HepG2 (cell line): Measurements from ENCODE around the gene GPR107. TPM values are rescaled to one million over a fixed set of nuclear protein-coding genes. Genes with fewer than 3 reads are reported as not detected.

Source experiments
- ATAC-seq: fragments of 200-7000 bp; cut with Tn5 transposase; 3 replicates; pipeline ENCODE4 v1.9.1; 2020; ENCODE audit warnings: mild to moderate bottlenecking, moderate library complexity
- BruUV-seq: library from RNA; stranded (reverse); fragments of 400-500 nt; replicated peaks from 2 replicates; lab custom pipeline; 2021; lab: Mats Ljungman, UMichigan
- CTCF ChIA-PET: fragments of 300-600 bp; formaldehyde crosslinking; extraction: SDS; loops from one replicate; lab custom pipeline; 2021; ENCODE audit warnings: low total read pairs, inconsistent platforms, low intra/inter-chr PET ratio; lab: Yijun Ruan, JAX
- POLR2A ChIA-PET: fragments of 350-600 bp; sonication (Branson Sonifier 250); formaldehyde crosslinking; loops from one replicate; lab custom pipeline; 2020; ENCODE audit warnings: antibody characterized with exemption, inconsistent platforms; lab: Yijun Ruan, JAX
- DNase-seq: peaks from one replicate; pipeline ENCODE4 v3.0.0-alpha.2; 2015; ENCODE audit warnings: low spot score
- FAIRE-seq: peaks from 3 replicates; lab custom pipeline; 2011; peaks lifted over from hg19 to GRCh38; lab: Jason Lieb, UNC
- H2AFZ ChIP-seq: one replicate; pipeline ENCODE4 v1.6.1; 2011; ENCODE audit warnings: low read length, inconsistent platforms
- H3K27ac ChIP-seq: fragments of 300-600 bp; 3 replicates; pipeline ENCODE4 v1.8.0; 2011; ENCODE audit warnings: mixed run types, mild to moderate bottlenecking, mixed read lengths, low read length, inconsistent platforms; ENCODE audit not compliant: insufficient read depth; ENCODE audit errors: extremely low read length
- H3K27me3 ChIP-seq, 2 experiments: fragments of 200-600 bp in 1 of 2; 2 replicates in 1 of 2; 3 replicates in 1 of 2; pipeline versions ENCODE4 v1.6.0 to v1.8.0; 2011; ENCODE audit warnings: low read length in 2 of 2, mild to moderate bottlenecking in 2 of 2, moderate library complexity in 2 of 2, inconsistent platforms in 1 of 2; ENCODE audit not compliant: insufficient read depth in 2 of 2, control insufficient read depth in 1 of 2
- H3K36me3 ChIP-seq, 2 experiments: fragments of 200-600 bp in 1 of 2; replicated peaks in 1 of 2; 2 replicates in 1 of 2; 3 replicates in 1 of 2; pipeline versions ENCODE4 v1.5.1 to v1.8.0; 2011; ENCODE audit warnings: low read length in 2 of 2, inconsistent platforms in 1 of 2; ENCODE audit not compliant: insufficient read depth in 2 of 2, control insufficient read depth in 1 of 2
- H3K4me1 ChIP-seq: 2 replicates; pipeline ENCODE4 v1.5.1; 2012; ENCODE audit warnings: low read length, inconsistent platforms; ENCODE audit not compliant: insufficient read depth
- H3K4me2 ChIP-seq: 2 replicates; pipeline ENCODE4 v1.6.0; 2011; ENCODE audit warnings: low read depth, low read length, inconsistent platforms
- H3K4me3 ChIP-seq, 3 experiments: fragments of 200-600 bp in 1 of 3; sonication (generic), shearing (Covaris generic) in 1 of 3; replicated peaks in 1 of 3; 2 replicates each; pipeline ENCODE4 v1.5.1; 2011 to 2016; ENCODE audit warnings: low read length in 3 of 3, inconsistent platforms in 2 of 3, low read depth in 2 of 3, mild to moderate bottlenecking in 2 of 3, control low read depth in 1 of 3, mixed read lengths in 1 of 3; ENCODE audit not compliant: insufficient read depth in 1 of 3
- H3K79me2 ChIP-seq: one replicate; pipeline ENCODE4 v1.6.1; 2011; ENCODE audit warnings: low read length, inconsistent platforms; ENCODE audit not compliant: insufficient read depth
- H3K9ac ChIP-seq: 2 replicates; pipeline ENCODE4 v1.6.0; 2011; ENCODE audit warnings: mild to moderate bottlenecking, low read depth, low read length, inconsistent platforms; ENCODE audit not compliant: insufficient read depth
- H3K9me3 ChIP-seq: 2 replicates; pipeline ENCODE4 v1.5.1; 2012; ENCODE audit warnings: mild to moderate bottlenecking, low read length
- H4K20me1 ChIP-seq: 2 replicates; pipeline ENCODE4 v1.6.0; 2011; ENCODE audit warnings: inconsistent platforms, mild to moderate bottlenecking, low read length, moderate library complexity; ENCODE audit not compliant: insufficient read depth
- CCAR2 ChIP-seq: fragments of 200-400 bp; formaldehyde crosslinking; optimal IDR thresholded peaks from 2 replicates; pipeline ENCODE3; 2018; ENCODE audit warnings: low read depth, mild to moderate bottlenecking, low read length, moderate library complexity
- MXD4 ChIP-seq: IDR thresholded peaks from 2 replicates; pipeline ENCODE4 v1.6.1; 2016; ENCODE audit warnings: mild to moderate bottlenecking, missing biosample characterization, missing genetic modification reagents
- POLR2AphosphoS5 ChIP-seq: IDR thresholded peaks from 2 replicates; pipeline ENCODE4 v1.6.1; 2012; ENCODE audit warnings: low read depth, low read length
- ZMYM4 ChIP-seq: sonication (generic); formaldehyde crosslinking; IDR thresholded peaks from 2 replicates; pipeline ENCODE4 v1.8.1; 2023; ENCODE audit warnings: mild to moderate bottlenecking, missing genetic modification reagents
- ZNF234 ChIP-seq: sonication (generic); formaldehyde crosslinking; conservative IDR thresholded peaks from 2 replicates; pipeline ENCODE4 v1.5.1; 2020; ENCODE audit warnings: mild to moderate bottlenecking, missing genetic modification reagents
- ZNF337 ChIP-seq: sonication (generic); formaldehyde crosslinking; IDR thresholded peaks from 2 replicates; pipeline ENCODE4 v1.5.1; 2020; ENCODE audit warnings: missing genetic modification reagents, low read depth, mild to moderate bottlenecking, borderline replicate concordance
- ZNF597 ChIP-seq: sonication (generic); formaldehyde crosslinking; IDR thresholded peaks from 2 replicates; pipeline ENCODE4 v1.5.0; 2020; ENCODE audit warnings: missing genetic modification reagents
- WGBS: methylation state at CpG from one replicate; pipeline ENCODE4 v1.1.6; 2017; ENCODE audit warnings: low lambda C conversion rate; 5-methylcytosine and 5-hydroxymethylcytosine counted together
- in situ Hi-C: cut with HindIII; loops from 2 replicates; pipeline ENCODE4 v1.10.0; 2017; ENCODE audit warnings: low pct_unique_long_range_greater_than_20kb; ENCODE audit not compliant: extremely low pct_ligation_motif_present
- intact Hi-C: fragments of 100-400 bp; cut with micrococcal nuclease; formaldehyde crosslinking; loops from one replicate; pipeline ENCODE4 v1.10.0; 2022; ENCODE audit not compliant: unreplicated experiment
- polyA plus RNA-seq, 8 experiments: library from polyadenylated mRNA; depleted of rRNA in 3 of 8; stranded (reverse) in 7 of 8; unstranded in 1 of 8; fragments of >200 nt; fragmentation: Illumina TruSeq in 4 of 8; extraction: Trizol in 4 of 8; gene quantifications; 2 replicates each; pipeline versions ENCODE4 v1.2.1 to v1.2.3, GENCODE V29; 2011 to 2016; ENCODE audit warnings: low read depth in 4 of 8, missing spikeins in 1 of 8, mixed read lengths in 1 of 8; ENCODE audit not compliant: insufficient read depth in 1 of 8
- total RNA-seq, 5 experiments: library from RNA; depleted of rRNA; stranded (reverse); fragments of >200 nt; fragmentation: Illumina TruSeq; extraction: Trizol; gene quantifications; 2 replicates each; pipeline ENCODE4 v1.2.3, GENCODE V29; 2016; ENCODE audit warnings: low read depth in 1 of 5
- TF ChIP-seq, protein P1 (sequence below): sonication (generic); formaldehyde crosslinking; IDR thresholded peaks from 2 replicates; pipeline ENCODE4 v1.5.0; 2020; ENCODE audit warnings: mild to moderate bottlenecking, missing genetic modification reagents, moderate library complexity
- TF ChIP-seq, protein P2 (sequence below): sonication (generic); formaldehyde crosslinking; IDR thresholded peaks from 2 replicates; pipeline ENCODE4 v1.4.0; 2020; ENCODE audit warnings: missing genetic modification reagents, borderline replicate concordance
- TF ChIP-seq, protein P3 (sequence below): sonication (generic); formaldehyde crosslinking; IDR thresholded peaks from 2 replicates; pipeline ENCODE4 v1.8.0; 2022; ENCODE audit warnings: missing genetic modification reagents, mild to moderate bottlenecking, inconsistent platforms, borderline replicate concordance

Gene GPR107
- total and polyA plus RNA-seq, 2 of the 13 experiments (the other 11 are each of a cell fraction or from before 2014, with no cell fraction given) = 22.5 to 24.4 TPM

- Histone ChIP-seq H3K4me3 (no peak overlapping the region), H3K4me2 (no peak overlapping the region), H3K27ac (no peak overlapping the region), H3K9ac (no peak overlapping the region), H3K27me3 (peaks cover 1 to 34% of the 10 kb centered on the region in 2 experiments; a peak in 4 of 5 replicates), H3K9me3 (no peaks in the 10 kb centered on the region), H3K79me2 (no peaks in the 10 kb centered on the region), H3K36me3 (no peaks in the 10 kb centered on the region), H4K20me1 (no peaks in the 10 kb centered on the region), H3K4me1 (peaks cover 3% of the 10 kb centered on the region; the same call in 1 of the 2 replicates), H2AFZ (no peak overlapping the region)
- WGBS = 37% methylated on average over 4 of the region's 4 CpGs
- ChIA-PET CTCF (no interaction called here), POLR2A (no interaction called here)
- ATAC-seq (no peak), DNase-seq (no peak), FAIRE-seq (no peak)
- no TSS peak for BruUV-seq
- TF ChIP-seq CCAR2 (no peak), ZNF597 (CRISPR knock-in tag) (no peak), ZMYM4 (no peak), POLR2AphosphoS5 (no peak), ZNF234 (CRISPR knock-in tag) (no peak)
- intact Hi-C loops (no loop called here), in situ Hi-C loops (no loop called here)
Observed at GRCh38 chr9:130166399-130166798, 112.7 kb downstream of the GPR107 start.

- H3K9ac ChIP-seq = no peak overlapping the region
- no peak overlapping the region for H2AFZ ChIP-seq
- no peak overlapping the region for H3K27ac ChIP-seq
- BruUV-seq = no TSS peak
- peaks cover 9% of the 10 kb centered on the region; the same call in 1 of the 2 replicates for H3K4me1 ChIP-seq
- ChIA-PET POLR2A (no interaction called here), CTCF (no interaction called here)
- H3K79me2 ChIP-seq = no peaks in the 10 kb centered on the region
- no peaks in the 10 kb centered on the region for H4K20me1 ChIP-seq
- intact Hi-C loops = no loop called here
- TF ChIP-seq MXD4 (CRISPR knock-in tag) (no peak), ZNF337 (no peak)
- TF ChIP-seq, protein P1, sequence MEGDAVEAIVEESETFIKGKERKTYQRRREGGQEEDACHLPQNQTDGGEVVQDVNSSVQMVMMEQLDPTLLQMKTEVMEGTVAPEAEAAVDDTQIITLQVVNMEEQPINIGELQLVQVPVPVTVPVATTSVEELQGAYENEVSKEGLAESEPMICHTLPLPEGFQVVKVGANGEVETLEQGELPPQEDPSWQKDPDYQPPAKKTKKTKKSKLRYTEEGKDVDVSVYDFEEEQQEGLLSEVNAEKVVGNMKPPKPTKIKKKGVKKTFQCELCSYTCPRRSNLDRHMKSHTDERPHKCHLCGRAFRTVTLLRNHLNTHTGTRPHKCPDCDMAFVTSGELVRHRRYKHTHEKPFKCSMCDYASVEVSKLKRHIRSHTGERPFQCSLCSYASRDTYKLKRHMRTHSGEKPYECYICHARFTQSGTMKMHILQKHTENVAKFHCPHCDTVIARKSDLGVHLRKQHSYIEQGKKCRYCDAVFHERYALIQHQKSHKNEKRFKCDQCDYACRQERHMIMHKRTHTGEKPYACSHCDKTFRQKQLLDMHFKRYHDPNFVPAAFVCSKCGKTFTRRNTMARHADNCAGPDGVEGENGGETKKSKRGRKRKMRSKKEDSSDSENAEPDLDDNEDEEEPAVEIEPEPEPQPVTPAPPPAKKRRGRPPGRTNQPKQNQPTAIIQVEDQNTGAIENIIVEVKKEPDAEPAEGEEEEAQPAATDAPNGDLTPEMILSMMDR = peak; percentile 32
- TF ChIP-seq, protein P2, sequence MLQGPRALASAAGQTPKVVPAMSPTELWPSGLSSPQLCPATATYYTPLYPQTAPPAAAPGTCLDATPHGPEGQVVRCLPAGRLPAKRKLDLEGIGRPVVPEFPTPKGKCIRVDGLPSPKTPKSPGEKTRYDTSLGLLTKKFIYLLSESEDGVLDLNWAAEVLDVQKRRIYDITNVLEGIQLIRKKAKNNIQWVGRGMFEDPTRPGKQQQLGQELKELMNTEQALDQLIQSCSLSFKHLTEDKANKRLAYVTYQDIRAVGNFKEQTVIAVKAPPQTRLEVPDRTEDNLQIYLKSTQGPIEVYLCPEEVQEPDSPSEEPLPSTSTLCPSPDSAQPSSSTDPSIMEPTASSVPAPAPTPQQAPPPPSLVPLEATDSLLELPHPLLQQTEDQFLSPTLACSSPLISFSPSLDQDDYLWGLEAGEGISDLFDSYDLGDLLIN = no peak
- TF ChIP-seq, protein P3, sequence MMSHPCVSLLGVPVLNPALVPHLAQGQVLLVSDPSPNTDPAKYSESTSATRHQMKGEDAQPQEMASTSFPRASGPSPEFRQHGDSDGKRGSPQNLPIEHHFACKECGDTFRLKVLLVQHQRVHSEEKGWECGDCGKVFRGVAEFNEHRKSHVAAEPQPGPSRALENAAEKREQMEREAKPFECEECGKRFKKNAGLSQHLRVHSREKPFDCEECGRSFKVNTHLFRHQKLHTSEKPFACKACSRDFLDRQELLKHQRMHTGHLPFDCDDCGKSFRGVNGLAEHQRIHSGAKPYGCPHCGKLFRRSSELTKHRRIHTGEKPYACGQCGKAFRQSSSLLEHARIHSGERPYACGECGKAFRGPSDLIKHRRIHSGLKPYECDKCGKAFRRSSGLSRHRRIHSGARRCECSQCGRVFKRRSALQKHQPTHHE (CRISPR knock-in tag) = no peak
- H3K36me3 ChIP-seq = no peaks in the 10 kb centered on the region
- no peak for FAIRE-seq
- DNase-seq = no peak
- in situ Hi-C loops = no loop called here
- ATAC-seq = no peak
- no peaks in the 10 kb centered on the region for H3K9me3 ChIP-seq
- no peak overlapping the region for H3K4me3 ChIP-seq
- no peak overlapping the region for H3K4me2 ChIP-seq
- H3K27me3 ChIP-seq = peaks cover 5 to 38% of the 10 kb centered on the region in 2 experiments; a peak in 4 of 5 replicates
- 15% methylated on average over 6 of the region's 6 CpGs for whole genome bisulfite sequencing
Observed at GRCh38 chr9:130167927-130168326, 114.2 kb downstream of the GPR107 start.
